Psoas muscle (tissue), 8 donors: Measurements from ENCODE around the gene FANCD2. TPM values are rescaled to one million over a fixed set of nuclear protein-coding genes. Genes with fewer than 3 reads are reported as not detected.
"Not testable (repeated sequence)": the region's sequence is repeated elsewhere in the genome, so short reads cannot be mapped to it uniquely, and the experiment has no call there.

Experiments
- ATAC-seq, 4 donors: fragments of 200-7000 bp; cut with Tn5 transposase; one replicate each; pipeline ENCODE4 v1.9.1; 2020; ENCODE audit warnings: moderate library complexity in 3 of 4, mild to moderate bottlenecking in 2 of 4
- DNase-seq, 2 donors: peaks; one replicate each; pipeline ENCODE4 v3.0.0-alpha.2; 2020
- H3K27ac ChIP-seq: fragments of 200-600 bp; one replicate; pipeline ENCODE4 v1.8.0; 2022
- H3K27me3 ChIP-seq, 3 donors: fragments of 200-600 bp in 1 of 3; one replicate each; pipeline versions ENCODE4 v1.6.1 to v1.8.0; 2013 to 2022; ENCODE audit warnings: low read length in 2 of 3, mild to moderate bottlenecking in 2 of 3, moderate library complexity in 1 of 3; ENCODE audit not compliant: insufficient read depth in 3 of 3
- H3K36me3 ChIP-seq, 2 donors: fragments of 200-600 bp in 1 of 2; one replicate each; pipeline versions ENCODE4 v1.6.1 to v1.8.0; 2013 to 2022; ENCODE audit warnings: low read depth in 1 of 2, mild to moderate bottlenecking in 1 of 2, moderate library complexity in 1 of 2; ENCODE audit not compliant: insufficient read depth in 1 of 2
- H3K4me1 ChIP-seq: fragments of 200-600 bp; one replicate; pipeline ENCODE4 v1.8.0; 2022
- H3K4me3 ChIP-seq: fragments of 200-600 bp; one replicate; pipeline ENCODE4 v1.8.0; 2022; ENCODE audit warnings: mild to moderate bottlenecking
- H3K9me3 ChIP-seq: fragments of 200-600 bp; one replicate; pipeline ENCODE4 v1.8.0; 2022
- CTCF ChIP-seq: fragments of 200-600 bp; IDR thresholded peaks from one replicate; pipeline ENCODE4 v1.8.0; 2022; ENCODE audit warnings: antibody characterized with exemption
- WGBS, 3 donors: extraction: QIAGEN DNeasy Blood & Tissue Kit; methylation state at CpG; one replicate each; pipeline versions ENCODE4 v1.1.6 to v1.1.7; 2013; 5-methylcytosine and 5-hydroxymethylcytosine counted together
- intact Hi-C, 2 donors: fragments of 100-400 bp; cut with DNase I; formaldehyde crosslinking; loops; one replicate each; pipeline versions ENCODE4 v1.11.0 to v1.14.2; 2022
- polyA plus RNA-seq, 3 donors: library from polyadenylated mRNA; stranded (reverse); fragments of 200-250 nt; gene quantifications; one replicate each; pipeline ENCODE4 v1.2.3, GENCODE V29; 2013
- total RNA-seq, 4 donors: library from RNA; stranded (reverse); fragmentation: NEBNext Ultra II Directional in 2 of 4; extraction: Animal tissue kit (Norgen Biotek cat#: 25700) in 2 of 4; gene quantifications; one replicate each; pipeline versions ENCODE4 v1.2.1 to v1.2.4, GENCODE V29; 2021 to 2023
- donor health status: healthy with polysubstance abuse.
- donor health status: DM: no; HTN: no; CAD: no; lungs with moderate emphysema.
- donor health status: Bipolar disorder and iron deficiency.
- donor health status: healthy.
- donor health status: DM: yes; HTN: yes; CAD: no.
- donor health status: DM: no; HTN: no; CAD: no.
- donor health status: DM: no; HTN: no; CAD: no.
- donor health status: DM: yes; HTN: yes; CAD: no.

Gene FANCD2
- total and polyA plus RNA-seq, 7 donors, result 0.08 to 1.0 (median 0.58) TPM

DNA sequence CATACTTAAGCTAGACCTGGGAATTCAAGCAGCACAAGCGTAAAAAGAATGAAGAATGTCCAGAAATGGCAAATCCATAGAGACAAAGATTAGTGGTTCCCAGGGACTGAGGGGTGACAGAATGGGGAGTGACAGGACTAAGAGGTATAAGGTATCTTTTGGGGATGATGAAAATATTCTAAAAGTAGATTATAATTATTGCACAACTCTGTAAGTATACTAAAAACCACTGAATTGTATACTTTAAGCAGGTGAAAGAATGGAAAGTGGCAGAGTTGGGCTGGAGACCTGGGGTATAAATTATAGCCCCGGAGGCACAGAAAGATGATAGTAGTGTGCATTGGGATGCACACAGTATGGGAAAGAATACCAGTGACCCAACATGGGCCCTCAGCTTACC lies 94.8 kb downstream of the FANCD2 start:
- H3K4me1 ChIP-seq, result peaks cover 9% of the 10 kb centered on the region
- H3K9me3 ChIP-seq, result no peaks in the 10 kb centered on the region
- no peak for ATAC-seq
- 86 to 87% (median 87%) methylated on average over 2 of the region's 2 CpGs for WGBS, 3 donors
- DNase-seq, result no peak
- TF ChIP-seq CTCF, result no peak
- H3K27me3 ChIP-seq, result no peaks in the 10 kb centered on the region
- intact Hi-C loops, result no loop called here
- peaks cover 7 to 47% of the 10 kb centered on the region in 2 donors for H3K36me3 ChIP-seq
- no peak overlapping the region for H3K4me3 ChIP-seq
- no peak overlapping the region for H3K27ac ChIP-seq

DNA sequence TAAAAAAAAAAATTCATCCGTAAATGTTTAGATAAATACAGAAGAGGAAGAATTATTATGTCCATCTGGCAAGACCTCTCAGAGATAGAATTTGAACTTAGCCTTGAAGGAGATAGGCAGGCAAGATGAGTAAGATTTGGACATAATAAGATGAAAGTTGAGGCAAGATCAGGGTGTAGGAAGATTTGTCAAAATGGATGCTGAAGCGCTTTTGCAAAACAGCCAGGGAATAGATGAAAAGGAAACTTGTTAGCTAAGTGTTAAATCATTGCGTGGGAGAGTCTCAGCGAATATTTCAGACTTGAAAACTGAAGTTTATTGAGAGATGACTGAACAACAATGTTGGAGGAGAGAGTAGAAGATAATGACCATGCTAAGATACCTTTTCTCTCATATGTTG lies 96.5 kb downstream of the FANCD2 start:
- intact Hi-C loops, result no loop called here
- Histone ChIP-seq H3K27me3 (no peaks in the 10 kb centered on the region), H3K36me3 (peaks cover 18 to 62% of the 10 kb centered on the region in 2 donors), H3K4me1 (no peaks in the 10 kb centered on the region), H3K9me3 (no peaks in the 10 kb centered on the region), H3K4me3 (no peak overlapping the region), H3K27ac (no peak overlapping the region)
- WGBS, 3 donors, result 90 to 94% (median 93%) methylated on average over 4 of the region's 4 CpGs
- ATAC-seq, result no peak
- no peak for TF ChIP-seq CTCF
- DNase-seq, result no peak

- not testable (repeated sequence) for H3K36me3 ChIP-seq, H3K27me3 ChIP-seq, DNase-seq, H3K9me3 ChIP-seq, H3K27ac ChIP-seq, H3K4me1 ChIP-seq, ATAC-seq, H3K4me3 ChIP-seq
- intact Hi-C loops, result loop anchor here in 1 of 2 donors (10.0 kb wide), 1 partner anchor 191 kb away; no protein-coding TSS in a partner anchor
- 89 to 92% (median 91%) methylated on average over 9 of the region's 9 CpGs for WGBS, 3 donors
Measured at GRCh38 chr3:10135872-10136271, 109.6 kb downstream of the FANCD2 start.

DNA sequence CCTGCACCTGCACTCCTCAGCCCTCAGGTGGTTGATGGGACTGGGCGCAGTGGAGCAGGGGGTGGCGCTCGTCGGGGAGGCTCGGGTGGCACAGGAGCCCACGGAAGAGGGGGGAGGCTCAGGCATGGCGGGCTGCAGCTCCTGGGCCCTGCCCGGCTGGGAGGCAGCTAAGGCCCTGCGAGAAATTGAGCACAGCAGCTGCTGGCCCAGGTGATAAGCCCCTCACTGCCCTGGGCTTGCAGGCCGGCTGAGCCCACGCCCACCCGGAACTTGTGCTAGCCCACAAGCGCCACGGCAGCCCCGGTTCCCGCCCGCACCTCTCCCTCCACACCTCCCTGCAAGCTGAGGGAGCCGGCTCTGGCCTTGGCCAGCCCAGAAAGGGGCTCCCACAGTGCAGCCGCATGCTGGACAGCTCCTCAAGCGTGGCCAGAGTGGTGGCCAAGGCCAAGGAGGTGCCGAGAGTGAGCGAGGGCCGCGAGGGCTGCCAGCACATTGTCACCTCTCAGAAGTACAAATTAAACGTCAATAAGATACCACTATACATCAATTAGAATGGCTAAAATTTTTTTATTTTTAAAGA lies 110.3 kb downstream of the FANCD2 start:
- intact Hi-C loops, result loop anchor here in 1 of 2 donors (10.0 kb wide), 1 partner anchor 192 kb away; no protein-coding TSS in a partner anchor
- WGBS, 3 donors, result 87 to 88% (median 88%) methylated on average over 25 of the region's 25 CpGs
- no peaks in the 10 kb centered on the region for H3K9me3 ChIP-seq
- no peaks in the 10 kb centered on the region for H3K36me3 ChIP-seq
- DNase-seq, result no peak
- ATAC-seq, result no peak
- no peak for TF ChIP-seq CTCF
- no peak overlapping the region for H3K4me3 ChIP-seq
- H3K27me3 ChIP-seq, result no peaks in the 10 kb centered on the region
- no peak overlapping the region for H3K27ac ChIP-seq
- H3K4me1 ChIP-seq, result no peaks in the 10 kb centered on the region

DNA sequence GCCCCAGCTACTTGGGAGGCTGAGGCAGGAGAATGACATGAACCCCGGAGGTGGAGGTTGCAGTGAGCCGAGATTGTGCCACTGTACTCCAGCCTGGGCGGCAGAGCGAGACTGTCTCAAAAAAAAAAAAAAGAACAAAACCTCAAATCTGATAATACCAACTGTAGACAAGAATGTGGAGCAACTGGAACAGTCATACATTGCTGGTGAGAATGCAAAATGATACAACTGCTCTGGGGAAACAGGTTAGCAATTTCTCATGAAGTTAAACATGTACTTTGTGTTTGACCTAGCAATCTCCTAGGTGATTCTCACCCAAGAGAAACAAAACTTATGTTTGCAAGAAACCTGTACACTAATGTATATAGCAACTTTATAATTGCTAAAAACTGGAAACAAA lies 110.9 kb downstream of the FANCD2 start:
- no peak for TF ChIP-seq CTCF
- intact Hi-C loops, result loop anchor here in 1 of 2 donors (10.0 kb wide), 1 partner anchor 192 kb away; no protein-coding TSS in a partner anchor
- H3K27ac ChIP-seq, result no peak overlapping the region

More for the DNA sequence above, 110.9 kb downstream of the FANCD2 start:
- Histone ChIP-seq H3K9me3 (no peaks in the 10 kb centered on the region), H3K27me3 (no peaks in the 10 kb centered on the region), H3K4me3 (no peak overlapping the region), H3K36me3 (no peaks in the 10 kb centered on the region), H3K4me1 (no peaks in the 10 kb centered on the region)
- WGBS, 3 donors, result 79 to 86% (median 83%) methylated on average over 4 of the region's 4 CpGs
- DNase-seq, result no peak
- ATAC-seq, result no peak
